ENCODE results near the gene EMILIN2. TPM values are rescaled to one million over a fixed set of nuclear protein-coding genes. Genes with fewer than 3 reads are reported as not detected.
A peak's percentile ranks its signal among the peaks of the same experiment; 100 is the strongest.

Gene EMILIN2
- total and polyA plus RNA-seq, 9 of the 15 experiments (the other 6 are each of a cell fraction or from before 2014, with no cell fraction given): 0.01 to 0.40 (median 0.19) TPM

GRCh38 chr18:2920546-2921343, 73.9 kb downstream of the EMILIN2 start:
- WGBS (ENCODE audit: insufficient coverage, low coverage, missing lambda C conversion rate): 89% methylated on average over 16 of the region's 16 CpGs
- Histone ChIP-seq H3K4me1 (replicated peaks in 1 of 2; ENCODE audit: control insufficient read depth in 2 of 2, insufficient read depth in 2 of 2, low read length in 2 of 2) (no peaks in the 10 kb centered on the region), H3K9me1 (ENCODE audit: control insufficient read depth, insufficient read depth, low read length) (no peaks in the 10 kb centered on the region), H3K4me3 (no peak overlapping the region), H3K9me3 (replicated peaks; ENCODE audit: control insufficient read depth, insufficient read depth, low read depth, low read length) (no peaks in the 10 kb centered on the region), H3K27ac (ENCODE audit: extremely low read depth, low read depth, low read length) (no peak overlapping the region), H3K79me2 (ENCODE audit: control insufficient read depth, insufficient read depth, low read length) (no peaks in the 10 kb centered on the region), H3K36me3 (ENCODE audit: control insufficient read depth, insufficient read depth, low read length) (peaks cover 88% of the 10 kb centered on the region; the same call in 2 of the 3 replicates), H3K27me3 (ENCODE audit: control insufficient read depth in 2 of 2, insufficient read depth in 2 of 2, low read length in 2 of 2) (no peaks in the 10 kb centered on the region), H2AFZ (ENCODE audit: low read depth, low read length) (no peak overlapping the region), H3K9ac (ENCODE audit: insufficient read depth in 1 of 2, low read depth in 2 of 2, low read length in 2 of 2) (peak overlapping the region in 1 of 2 experiments; percentile 31; a peak in 1 of 4 replicates), H4K20me1 (replicated peaks; ENCODE audit: control insufficient read depth, insufficient read depth, low read length) (no peaks in the 10 kb centered on the region), H3K4me2 (ENCODE audit: insufficient read depth, low read length) (no peak overlapping the region)
- BruUV-seq (replicated peaks): no TSS peak
- ChIA-PET POLR2A (interaction anchor here (0.6 to 1.5 kb wide), 6 partner anchors 10 to 342 kb away, joined by 3 to 8 read pairs (median 3); no protein-coding TSS in a partner anchor), CTCF (ENCODE audit: low intra/inter-chr PET ratio) (no interaction called here)
- ATAC-seq: no peak
- DNase-seq (ENCODE audit: extremely low read depth in 1 of 4, low spot score in 3 of 4): no peak
- in situ Hi-C loops (cut with MboI) (no loop called here), intact Hi-C loops (cut with micrococcal nuclease) (no loop called here)
- no peak for FAIRE-seq
- no peak for TF ChIP-seq FOXK1 (CRISPR knock-in tag; IDR thresholded peaks at IDR 0.05; ENCODE audit: borderline replicate concordance)
- no peak for TF ChIP-seq GMEB1 (CRISPR knock-in tag; IDR thresholded peaks at IDR 0.05)
- TF ChIP-seq HDAC3 (IDR thresholded peaks at IDR 0.05; ENCODE audit: borderline replicate concordance, partially characterized antibody): no peak
- no peak for TF ChIP-seq CBX2 (IDR thresholded peaks at IDR 0.05; ENCODE audit: insufficient read depth, low read length, poor library complexity, severe bottlenecking)
- no peak for TF ChIP-seq SPI1 (IDR thresholded peaks at IDR 0.05; ENCODE audit: borderline replicate concordance, low read depth, low read length)
- TF ChIP-seq POLR2A (conservative IDR thresholded peaks at IDR 0.05): no peak
- no peak for TF ChIP-seq NR3C1 (CRISPR knock-in tag; IDR thresholded peaks at IDR 0.05)
- TF ChIP-seq, protein P1, sequence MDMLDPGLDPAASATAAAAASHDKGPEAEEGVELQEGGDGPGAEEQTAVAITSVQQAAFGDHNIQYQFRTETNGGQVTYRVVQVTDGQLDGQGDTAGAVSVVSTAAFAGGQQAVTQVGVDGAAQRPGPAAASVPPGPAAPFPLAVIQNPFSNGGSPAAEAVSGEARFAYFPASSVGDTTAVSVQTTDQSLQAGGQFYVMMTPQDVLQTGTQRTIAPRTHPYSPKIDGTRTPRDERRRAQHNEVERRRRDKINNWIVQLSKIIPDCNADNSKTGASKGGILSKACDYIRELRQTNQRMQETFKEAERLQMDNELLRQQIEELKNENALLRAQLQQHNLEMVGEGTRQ (CRISPR knock-in tag; IDR thresholded peaks at IDR 0.05): no peak
- no peak for TF ChIP-seq TGIF2 (CRISPR knock-in tag; IDR thresholded peaks at IDR 0.05)
